Stimulated activated naive CD8-positive, alpha-beta T cell treated with anti-CD3 and anti-CD28 coated beads, Interleukin-15, Interleukin-2, amounts not matched to agents 100 U/mL and 50 U/mL, for 24 hours (primary cell): ENCODE data around the gene GBP4.
"Not testable (repeated sequence)": the region's sequence is repeated elsewhere in the genome, so short reads cannot be mapped to it uniquely, and the experiment has no call there.

Source experiments
- ATAC-seq: fragments of 150-1000 bp; cut with Tn5 transposase; one replicate; pipeline ENCODE4 v1.10.0; 2021
- DNase-seq: peaks from one replicate; pipeline ENCODE4 v3.0.0; 2021

Gene GBP4, protein sequence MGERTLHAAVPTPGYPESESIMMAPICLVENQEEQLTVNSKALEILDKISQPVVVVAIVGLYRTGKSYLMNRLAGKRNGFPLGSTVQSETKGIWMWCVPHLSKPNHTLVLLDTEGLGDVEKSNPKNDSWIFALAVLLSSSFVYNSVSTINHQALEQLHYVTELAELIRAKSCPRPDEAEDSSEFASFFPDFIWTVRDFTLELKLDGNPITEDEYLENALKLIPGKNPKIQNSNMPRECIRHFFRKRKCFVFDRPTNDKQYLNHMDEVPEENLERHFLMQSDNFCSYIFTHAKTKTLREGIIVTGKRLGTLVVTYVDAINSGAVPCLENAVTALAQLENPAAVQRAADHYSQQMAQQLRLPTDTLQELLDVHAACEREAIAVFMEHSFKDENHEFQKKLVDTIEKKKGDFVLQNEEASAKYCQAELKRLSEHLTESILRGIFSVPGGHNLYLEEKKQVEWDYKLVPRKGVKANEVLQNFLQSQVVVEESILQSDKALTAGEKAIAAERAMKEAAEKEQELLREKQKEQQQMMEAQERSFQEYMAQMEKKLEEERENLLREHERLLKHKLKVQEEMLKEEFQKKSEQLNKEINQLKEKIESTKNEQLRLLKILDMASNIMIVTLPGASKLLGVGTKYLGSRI

DNA sequence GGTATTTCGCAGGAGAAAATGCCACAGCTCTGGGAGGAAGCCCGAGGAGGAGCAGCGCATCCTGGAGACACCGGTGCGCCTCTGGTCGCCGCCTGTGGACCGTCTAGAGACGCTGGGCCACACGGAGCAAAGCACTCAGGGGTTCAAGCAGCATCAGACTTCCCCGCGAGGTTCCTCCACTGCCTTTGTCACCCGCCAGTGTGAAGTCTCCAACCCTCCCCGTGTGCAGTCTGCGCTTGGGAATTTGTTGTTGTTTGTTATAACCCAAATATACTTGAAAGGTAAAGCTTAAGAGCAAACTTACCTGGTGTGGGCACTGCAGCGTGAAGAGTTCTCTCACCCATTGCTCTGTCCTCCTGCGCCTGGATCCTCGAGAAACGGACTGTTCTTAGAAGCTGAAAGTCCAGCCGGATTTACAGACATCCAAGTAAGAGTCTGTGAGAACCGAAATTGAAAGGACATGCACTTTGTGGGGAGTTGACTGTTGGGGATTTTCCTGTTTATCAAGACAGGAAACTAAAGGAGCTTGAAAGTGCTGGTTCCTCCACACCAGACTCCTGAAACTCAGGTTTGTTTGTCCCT lies at the start of gene GBP4:
Gene GBP4, minus strand, starts transcription at position 452 of the 582 bp plus-strand sequence. Its CDS starts 108 bp downstream, at position 344.
- DNase-seq (peak; percentile 51), ATAC-seq (peak; percentile 60)

DNA sequence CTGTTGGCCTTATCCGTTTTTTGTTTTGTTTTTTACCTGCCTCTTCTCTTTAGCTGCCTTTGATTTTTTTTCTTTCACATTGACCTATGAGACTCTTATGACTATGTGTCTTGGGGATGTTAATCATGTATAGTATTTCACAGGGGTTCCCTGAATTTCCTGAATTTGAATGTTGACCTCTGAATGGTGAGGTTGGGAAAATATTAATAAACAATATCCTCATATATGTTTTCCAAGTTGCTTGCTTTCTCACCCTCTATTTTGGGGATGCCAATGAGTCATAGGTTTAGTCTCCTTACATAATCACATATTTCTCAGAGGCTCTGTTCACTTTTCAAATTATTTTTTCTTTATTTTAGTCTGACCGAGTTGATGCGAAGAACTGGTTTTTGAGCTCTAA lies 44.3 kb upstream of the GBP4 start:
- ATAC-seq: no peak
- DNase-seq: no peak

DNA sequence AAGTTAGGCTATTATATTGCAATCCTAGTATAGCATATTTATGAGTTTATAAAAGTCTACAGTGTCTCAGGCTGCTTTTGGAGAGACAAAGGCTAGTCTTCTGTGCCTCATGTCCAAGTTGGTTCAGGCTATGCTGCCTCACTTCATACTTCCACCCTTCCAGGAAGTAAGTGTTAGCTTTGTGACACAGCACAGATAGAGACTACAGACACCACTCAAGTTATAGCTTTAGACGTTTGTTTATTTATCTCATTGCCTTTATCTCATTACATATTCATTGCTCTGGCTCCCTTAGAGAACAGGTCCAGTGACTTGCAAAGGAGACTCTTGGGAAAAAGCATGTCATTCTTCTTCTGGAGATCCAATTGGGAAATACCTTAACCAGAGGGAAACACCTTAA lies 22.6 kb upstream of the GBP4 start:
- DNase-seq (no peak), ATAC-seq (no peak)

DNA sequence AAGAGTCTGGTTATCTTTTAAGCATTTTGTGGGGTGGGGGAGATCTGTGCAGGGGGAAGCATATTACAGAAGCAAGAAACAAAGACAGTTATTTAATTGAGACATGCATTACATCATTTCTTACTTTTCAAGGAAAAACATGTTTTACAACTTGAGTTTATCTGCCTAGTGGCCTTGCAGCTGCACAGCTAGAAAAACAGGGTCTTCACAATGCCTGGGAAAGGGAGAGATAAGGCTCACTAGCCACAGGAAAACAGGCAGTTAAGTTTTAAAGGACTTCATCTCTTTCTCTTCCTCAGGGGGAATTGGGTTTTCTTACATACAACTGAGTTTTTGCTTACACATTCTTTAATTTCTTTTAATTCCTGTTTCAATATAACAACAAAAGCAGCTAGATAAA lies 21.1 kb upstream of the GBP4 start:
- not testable (repeated sequence) for DNase-seq, ATAC-seq

DNA sequence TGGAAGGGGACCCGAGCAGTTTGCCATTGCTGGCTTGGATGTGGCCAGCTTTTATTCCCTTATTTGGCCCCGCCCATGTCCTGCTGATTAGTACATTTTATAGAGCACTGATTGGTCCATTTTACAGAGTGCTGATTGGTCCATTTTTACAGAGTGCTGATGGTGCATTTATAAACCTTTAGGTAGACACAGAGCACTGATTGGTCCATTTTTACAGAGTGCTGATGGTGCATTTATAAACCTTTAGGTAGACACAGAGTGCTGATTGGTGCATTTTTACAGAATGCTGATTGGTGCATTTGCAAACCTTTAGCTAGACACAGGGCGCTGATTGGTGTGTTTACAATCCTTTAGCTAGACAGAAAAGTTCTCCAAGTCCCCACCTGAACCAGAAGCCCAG lies 20.2 kb upstream of the GBP4 start:
- not testable (repeated sequence) for DNase-seq, ATAC-seq

DNA sequence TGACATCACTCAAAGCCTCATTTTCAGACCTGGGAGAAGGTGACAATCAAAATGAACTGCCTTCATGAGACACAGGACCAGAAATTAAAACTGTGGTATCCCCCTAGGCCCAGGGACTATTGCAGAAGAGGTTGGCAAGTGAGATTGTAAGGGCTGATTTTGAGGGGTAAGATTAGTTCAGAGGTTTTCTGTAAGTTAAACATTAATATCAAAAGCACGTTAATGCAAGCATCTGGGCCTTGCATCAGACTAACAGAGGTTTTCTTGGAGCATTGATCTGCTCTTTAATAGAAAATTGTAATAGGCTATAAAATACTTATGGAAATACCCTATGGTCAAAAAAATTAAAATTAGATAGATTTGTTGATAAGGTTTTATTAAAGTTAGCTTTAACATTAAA lies 14.6 kb upstream of the GBP4 start:
- ATAC-seq (no peak), DNase-seq (no peak)

DNA sequence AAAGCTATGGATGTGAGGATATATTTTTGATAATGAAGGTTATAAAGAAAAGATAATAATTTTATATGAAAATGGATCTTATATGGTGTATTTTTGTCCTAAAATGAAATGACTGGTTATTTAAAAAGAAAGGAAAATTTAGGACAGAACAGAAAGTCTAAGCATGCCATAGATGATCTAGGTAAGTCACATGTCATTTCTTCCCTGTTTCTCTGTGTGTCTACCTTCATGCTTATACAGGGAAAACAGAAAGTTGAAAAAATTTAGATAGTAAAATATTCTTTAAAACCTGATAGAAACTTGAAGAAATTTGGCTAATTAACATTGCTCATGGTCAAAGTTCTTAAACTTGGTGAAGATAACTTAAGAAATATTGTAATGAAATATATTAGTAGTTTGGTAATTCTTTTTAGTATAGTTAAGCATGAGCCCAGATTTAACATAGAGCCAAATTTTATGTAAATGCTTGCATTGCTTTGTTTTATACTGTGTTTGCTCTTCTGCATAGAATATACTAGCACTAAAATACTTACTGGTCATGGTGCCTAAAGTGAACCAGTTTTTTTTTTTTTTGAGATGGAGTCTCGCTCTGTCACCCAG lies 12.4 kb upstream of the GBP4 start:
- no peak for ATAC-seq
- DNase-seq: no peak

DNA sequence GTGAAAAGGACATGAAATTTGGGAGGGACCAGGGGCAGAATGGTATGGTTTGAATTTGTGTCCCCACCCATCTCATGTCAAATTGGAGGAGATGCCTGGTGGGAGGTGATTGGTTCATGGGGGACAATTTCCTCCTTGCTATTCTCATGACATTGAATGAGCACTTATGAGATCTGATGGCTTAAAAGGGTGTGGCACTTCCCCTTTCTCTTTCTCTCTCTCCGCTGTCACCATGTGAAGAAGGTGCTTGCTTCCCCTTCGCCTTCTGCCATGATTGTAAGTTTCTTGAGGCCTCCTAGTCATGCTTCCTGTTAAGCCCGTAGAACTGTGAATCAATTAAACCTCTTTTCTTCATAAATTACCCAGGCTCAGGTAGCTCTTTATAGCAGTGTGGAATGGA lies 7.6 kb upstream of the GBP4 start:
- ATAC-seq: no peak

DNA sequence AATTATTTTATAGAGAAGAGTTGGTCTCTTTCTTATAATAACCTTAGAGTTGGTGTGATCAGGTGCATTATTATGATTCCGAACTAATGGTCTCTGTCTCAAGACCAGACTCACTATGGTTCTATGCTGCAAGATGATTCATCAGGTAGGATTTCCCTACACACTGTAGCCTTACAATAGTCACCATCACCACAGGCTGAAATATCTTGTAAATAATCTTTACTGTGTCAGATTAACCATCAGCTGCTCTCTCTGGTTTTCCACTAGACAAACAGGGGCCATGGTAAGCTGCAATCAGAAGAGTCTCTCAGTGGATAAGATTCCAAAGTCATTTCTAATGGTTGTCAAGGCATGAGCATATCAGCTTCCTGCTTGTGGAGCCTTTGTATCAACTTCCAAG lies 4.4 kb upstream of the GBP4 start:
- DNase-seq: no peak
- ATAC-seq: peak; percentile 72

More for the DNA sequence above, 7.6 kb upstream of the GBP4 start:
- DNase-seq: no peak

DNA sequence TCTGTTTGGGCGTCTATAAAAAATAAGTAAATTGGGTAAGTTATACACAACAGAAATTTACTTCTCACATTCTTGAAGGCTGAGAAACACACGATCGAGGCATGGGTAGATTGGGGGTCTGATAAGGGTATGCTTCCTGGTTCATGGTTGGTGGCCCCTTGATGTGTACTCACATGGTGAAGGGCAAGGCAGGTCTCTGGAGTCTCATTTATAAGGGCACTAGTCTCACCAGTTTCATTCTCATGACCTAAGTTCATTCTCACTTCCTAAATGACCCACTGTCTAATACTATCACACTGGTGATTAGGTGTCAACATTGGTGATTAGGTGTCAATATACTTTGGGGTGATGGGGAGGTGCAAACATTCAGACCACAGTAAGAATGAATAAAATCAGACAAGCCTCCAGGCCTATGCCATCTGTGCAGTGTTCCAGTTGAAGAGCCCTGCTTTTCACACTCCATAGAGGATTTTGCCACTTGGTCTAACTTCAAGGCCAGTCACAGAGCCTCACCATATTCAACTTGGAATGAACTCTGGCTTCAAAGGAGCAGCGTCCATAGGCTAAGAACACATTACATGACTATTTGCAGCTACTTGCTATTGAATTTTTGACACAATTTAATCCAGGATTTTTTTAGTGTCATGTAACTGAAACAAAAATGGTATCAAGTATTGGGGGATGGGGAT lies 2.5 kb upstream of the GBP4 start:
- peak; percentile 38 for ATAC-seq

DNA sequence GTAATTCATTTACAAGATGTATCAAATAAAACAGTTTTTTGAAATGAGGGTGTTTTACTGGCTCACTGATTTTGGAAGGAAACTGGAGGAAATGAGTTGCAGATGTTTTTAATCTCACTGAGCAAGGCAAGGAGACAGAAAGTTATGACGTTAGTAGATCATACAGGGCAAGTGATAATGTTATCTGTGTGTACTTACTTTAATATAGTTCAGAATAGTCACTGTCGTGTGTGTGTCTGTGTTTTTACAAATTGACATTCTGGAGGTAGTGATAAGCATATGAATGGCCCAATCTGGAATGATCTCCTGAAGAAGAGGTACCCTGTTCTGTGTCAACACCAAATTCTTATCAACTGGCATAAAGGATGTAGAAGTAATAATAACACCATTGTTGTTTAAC lies 1.9 kb upstream of the GBP4 start:
- no peak for DNase-seq
- ATAC-seq: peak; percentile 28

More for the DNA sequence above, 2.5 kb upstream of the GBP4 start:
- no peak for DNase-seq

DNA sequence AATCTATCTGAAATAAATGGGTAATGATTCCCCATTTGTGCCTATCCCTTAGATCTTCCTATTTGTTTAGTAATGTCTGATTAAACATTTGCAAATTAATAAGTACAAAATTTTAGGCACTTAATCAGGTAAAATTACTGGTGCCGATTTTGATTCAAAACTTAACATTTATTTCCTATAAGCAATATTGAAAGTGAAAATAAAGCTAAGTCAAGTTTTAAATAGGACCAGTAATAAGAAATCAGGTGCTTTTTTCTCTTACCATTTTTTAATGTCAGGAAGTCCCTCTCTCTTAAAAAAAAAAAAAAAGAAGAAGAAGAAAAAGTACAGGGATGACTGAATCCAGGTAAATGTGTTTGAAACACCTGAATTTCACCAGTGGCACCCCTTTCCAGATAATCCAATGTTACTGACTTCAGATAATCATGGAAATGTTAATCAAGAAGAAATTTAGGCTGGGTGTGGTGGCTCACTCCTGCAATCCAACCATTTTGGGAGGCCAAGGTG lies 836 bp upstream of the GBP4 start:
- no peak for ATAC-seq
- no peak for DNase-seq

DNA sequence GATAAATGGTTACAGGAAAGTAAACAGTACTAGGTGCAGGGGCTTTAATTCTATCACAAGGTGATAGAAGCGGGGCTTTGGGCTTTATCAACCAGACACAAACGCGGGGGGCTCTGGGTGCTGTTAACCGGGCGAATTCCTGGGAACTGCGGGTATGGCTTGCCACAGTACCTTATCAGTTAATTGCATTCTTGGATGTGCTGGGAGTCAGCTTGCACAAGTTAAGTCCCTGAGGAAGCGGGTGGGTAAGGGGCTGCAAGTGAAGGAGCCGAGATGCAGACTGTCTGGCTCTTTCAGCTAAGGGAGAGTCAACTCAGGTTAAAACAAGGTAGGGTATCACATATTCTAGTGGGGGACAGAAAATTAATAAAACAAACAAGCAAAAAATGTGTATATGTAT lies 661 bp downstream of the GBP4 start:
- DNase-seq (no peak), ATAC-seq (no peak)

DNA sequence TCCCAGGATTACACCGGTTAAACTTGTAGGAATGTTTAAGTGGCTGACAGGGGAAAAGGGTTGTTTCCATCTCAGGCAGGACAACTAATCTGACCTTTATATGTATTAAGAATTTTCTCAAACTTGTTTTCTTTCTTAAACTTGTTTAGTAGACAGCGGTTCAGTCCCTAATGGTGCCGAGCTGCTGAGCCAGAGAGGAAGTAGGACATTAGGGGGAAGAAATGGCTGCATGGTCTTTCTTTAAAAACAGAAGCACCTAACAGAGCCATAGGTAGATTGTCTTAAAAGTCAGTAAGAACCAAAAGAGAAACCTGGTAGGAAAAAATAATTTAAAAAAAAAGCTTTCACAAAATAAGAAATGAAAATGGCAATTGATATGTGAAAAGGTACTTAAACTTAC lies 3.3 kb downstream of the GBP4 start:
- ATAC-seq: no peak
- no peak for DNase-seq

DNA sequence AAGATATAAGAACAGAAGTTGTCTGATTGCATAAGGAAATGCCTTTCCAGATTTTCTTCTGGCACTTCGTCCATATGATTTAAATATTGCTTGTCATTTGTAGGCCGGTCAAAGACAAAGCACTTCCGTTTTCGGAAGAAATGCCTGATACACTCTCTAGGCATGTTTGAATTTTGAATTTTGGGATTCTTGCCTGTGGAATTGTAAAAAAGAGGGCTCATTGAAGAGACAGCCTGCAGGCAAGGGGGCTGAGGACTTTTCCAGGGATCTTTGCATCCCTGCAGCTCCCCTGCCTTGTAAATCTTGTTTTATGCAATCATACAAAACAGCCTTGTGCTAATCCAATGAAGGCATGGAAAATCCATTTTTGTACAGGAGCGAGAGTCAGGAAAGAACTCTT lies 7.4 kb downstream of the GBP4 start:
- no peak for DNase-seq
- ATAC-seq: no peak

DNA sequence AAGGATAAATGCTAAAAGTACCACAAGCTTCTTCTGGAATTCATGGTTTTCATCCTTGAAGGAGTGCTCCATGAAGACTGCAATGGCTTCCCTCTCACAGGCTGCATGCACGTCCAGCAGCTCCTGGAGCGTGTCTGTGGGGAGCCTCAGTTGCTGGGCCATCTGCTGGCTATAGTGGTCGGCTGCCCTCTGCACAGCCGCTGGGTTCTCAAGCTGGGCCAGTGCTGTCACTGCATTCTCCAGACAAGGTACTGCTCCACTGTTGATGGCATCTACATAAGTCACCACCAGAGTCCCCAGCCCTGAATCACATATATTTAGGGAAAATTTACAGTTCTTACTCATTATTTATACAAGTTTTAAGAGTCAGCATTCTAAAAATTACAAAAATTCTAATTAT lies 8.7 kb downstream of the GBP4 start:
- ATAC-seq (no peak), DNase-seq (no peak)

DNA sequence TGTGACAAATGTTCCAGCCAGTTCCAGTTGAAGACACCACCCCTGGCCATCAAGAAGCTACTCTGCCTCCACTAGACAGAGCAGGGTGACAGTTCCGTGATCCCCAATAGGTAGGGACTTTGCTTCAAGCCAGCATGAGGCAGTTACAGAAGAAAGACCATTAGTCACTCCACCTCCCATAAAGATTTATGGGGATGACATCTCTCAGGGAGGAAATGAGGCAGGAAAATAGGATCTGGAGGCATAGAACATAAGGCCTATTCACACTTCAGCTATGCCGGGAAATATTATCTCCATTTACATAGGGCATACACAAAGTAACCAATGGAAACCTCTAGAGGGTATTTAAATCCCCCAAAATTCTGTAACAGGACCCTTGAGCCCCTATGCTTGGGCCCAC lies 19.4 kb downstream of the GBP4 start:
- no peak for ATAC-seq
- DNase-seq: no peak

DNA sequence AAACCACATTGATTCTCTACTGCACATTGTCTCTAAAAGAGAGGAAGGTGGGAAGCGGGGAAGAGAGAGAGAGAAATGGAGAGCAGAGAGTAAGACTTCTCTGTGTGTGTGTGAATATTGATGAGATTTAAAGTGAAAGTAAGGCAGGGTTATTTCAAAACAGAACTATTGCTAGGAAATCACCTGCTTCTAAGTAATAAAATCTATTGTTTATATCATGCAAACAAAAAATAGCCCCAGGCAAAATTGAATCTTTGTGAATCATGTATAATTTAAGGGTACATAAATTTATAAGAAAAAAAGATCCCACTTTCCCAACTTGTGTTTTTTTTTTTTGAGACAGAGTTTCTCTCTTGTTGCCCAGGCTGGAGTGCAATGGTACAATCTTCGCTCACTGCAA lies 21.8 kb downstream of the GBP4 start:
- DNase-seq (no peak), ATAC-seq (no peak)

DNA sequence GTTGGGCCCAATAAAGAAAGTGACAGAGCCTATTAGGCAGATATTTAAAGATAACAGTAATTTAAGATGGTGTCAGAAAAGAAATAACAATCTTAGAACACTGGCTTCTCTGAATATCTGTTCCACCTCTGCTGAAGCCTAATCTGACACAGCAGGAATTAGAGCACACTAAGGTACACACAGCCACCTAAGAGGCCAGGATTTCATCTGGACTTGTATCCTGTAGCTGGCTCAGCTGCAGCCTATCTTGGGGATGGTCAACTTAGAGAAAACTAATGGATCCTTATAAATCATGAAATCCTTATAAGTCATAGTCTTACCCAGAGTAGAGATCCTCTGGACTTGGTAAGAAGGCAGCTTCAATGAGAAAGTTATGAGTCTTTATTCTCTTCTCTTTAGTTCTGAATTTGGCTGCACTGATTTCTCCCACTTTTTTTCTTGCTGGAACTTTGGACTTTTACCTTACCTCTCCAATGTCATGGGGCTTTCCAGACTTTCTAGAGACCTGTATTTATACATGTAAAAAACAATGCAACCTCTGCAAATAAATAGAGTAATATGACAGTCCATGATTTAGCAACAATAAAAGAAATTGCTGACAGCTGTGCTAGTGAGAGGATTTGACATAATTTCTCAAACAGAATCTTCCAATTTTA lies 23.0 kb downstream of the GBP4 start, which contains the start of gene GBP7:
Gene GBP7, minus strand, starts transcription at position 403 of the 656 bp plus-strand sequence. CDS start 4,068 bp downstream, outside the sequence.
- ATAC-seq (no peak), DNase-seq (no peak)

DNA sequence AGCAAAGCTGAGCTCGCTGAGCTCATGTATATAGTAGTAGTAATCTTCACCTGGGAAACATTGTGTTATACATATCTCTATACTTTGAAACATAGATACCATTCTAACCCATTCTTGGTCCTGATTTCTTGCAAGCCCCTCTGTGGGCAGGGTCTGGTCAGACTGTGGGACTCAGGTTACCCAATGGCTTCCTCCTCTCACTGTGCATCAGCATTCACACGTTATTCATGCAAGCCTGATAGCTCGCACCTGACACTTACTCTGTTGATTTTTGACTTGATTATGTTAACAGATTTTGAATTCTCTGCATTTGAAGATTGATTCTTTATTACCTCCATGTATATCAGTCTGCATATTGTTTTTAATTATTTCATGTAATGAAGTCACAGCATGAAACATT lies 24.3 kb downstream of the GBP4 start:
- DNase-seq: no peak
- ATAC-seq: no peak

DNA sequence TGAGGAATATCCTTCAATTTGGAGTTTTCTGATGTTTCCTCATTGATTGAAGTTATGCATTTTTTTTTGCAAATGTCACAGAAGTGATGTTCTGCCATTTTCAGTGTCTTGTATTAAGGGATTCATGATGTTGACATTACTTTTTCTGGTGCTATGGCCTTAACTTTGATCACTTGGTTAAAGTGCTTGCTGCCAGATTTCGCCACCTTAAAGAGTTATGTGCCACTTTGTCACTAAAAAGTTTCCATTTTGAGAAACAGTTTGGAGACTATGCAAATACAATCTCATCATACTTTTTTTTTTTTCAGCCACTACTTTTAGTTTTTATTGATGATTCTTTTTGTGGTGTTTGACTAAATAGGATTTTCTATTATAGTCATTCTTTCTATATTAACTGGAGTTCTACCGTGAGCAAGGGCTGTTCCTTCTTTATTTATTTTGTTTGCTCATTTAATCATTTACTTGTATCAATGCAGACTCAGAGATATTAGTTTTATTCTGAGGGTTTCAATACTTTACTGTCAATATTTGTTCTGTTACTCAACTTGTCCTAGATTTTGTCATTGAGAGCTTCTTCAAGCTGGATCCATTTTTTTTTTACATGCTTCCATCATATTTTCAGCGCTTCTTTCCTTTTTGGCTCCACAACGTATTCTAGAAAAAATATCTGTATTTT lies 26.1 kb downstream of the GBP4 start:
- DNase-seq: no peak
- ATAC-seq: no peak
